ENCODE data around the gene LRIG2.

LRIG2 gene

GRCh38 chr1:113129529-113130185 is 56.7 kb downstream of the LRIG2 start:
- H3K9me3 ChIP-seq = no peaks in the 10 kb centered on the region; the same call in 1 of the 2 replicates
- no peak overlapping the region for H3K4me3 ChIP-seq (ENCODE audit: low read depth, low read length)
- no peak for TF ChIP-seq CTCF (IDR thresholded peaks at IDR 0.05; ENCODE audit: low read depth, low read length)
- no peaks in the 10 kb centered on the region for H3K4me1 ChIP-seq
- no peaks in the 10 kb centered on the region for H3K27me3 ChIP-seq
- DNase-seq = no peak
- peaks cover 19% of the 10 kb centered on the region for H3K36me3 ChIP-seq

GRCh38 chr1:113133038-113133437 is 60.0 kb downstream of the LRIG2 start:
- Histone ChIP-seq H3K36me3 (no peaks in the 10 kb centered on the region; the same call in 1 of the 2 replicates), H3K4me3 (ENCODE audit: low read depth, low read length) (no peak overlapping the region), H3K9me3 (no peaks in the 10 kb centered on the region; the same call in 1 of the 2 replicates), H3K27me3 (no peaks in the 10 kb centered on the region), H3K4me1 (peaks cover 9% of the 10 kb centered on the region; the same call in 1 of the 2 replicates)
- TF ChIP-seq CTCF (IDR thresholded peaks at IDR 0.05; ENCODE audit: low read depth, low read length) = no peak
- no peak for DNase-seq

GRCh38 chr1:113133759-113134158 is 60.8 kb downstream of the LRIG2 start:
- Histone ChIP-seq H3K4me3 (ENCODE audit: low read depth, low read length) (no peak overlapping the region), H3K4me1 (peaks cover 9% of the 10 kb centered on the region; the same call in 1 of the 2 replicates), H3K27me3 (no peaks in the 10 kb centered on the region), H3K36me3 (no peaks in the 10 kb centered on the region; the same call in 1 of the 2 replicates), H3K9me3 (no peaks in the 10 kb centered on the region; the same call in 1 of the 2 replicates)
- DNase-seq = no peak
- TF ChIP-seq CTCF (IDR thresholded peaks at IDR 0.05; ENCODE audit: low read depth, low read length) = no peak

GRCh38 chr1:113135460-113135859 is 62.5 kb downstream of the LRIG2 start:
- Histone ChIP-seq H3K27me3 (no peaks in the 10 kb centered on the region), H3K4me1 (peaks cover 9% of the 10 kb centered on the region; the same call in 1 of the 2 replicates), H3K9me3 (no peaks in the 10 kb centered on the region; the same call in 1 of the 2 replicates), H3K4me3 (ENCODE audit: low read depth, low read length) (no peak overlapping the region), H3K36me3 (no peaks in the 10 kb centered on the region; the same call in 1 of the 2 replicates)
- TF ChIP-seq CTCF (IDR thresholded peaks at IDR 0.05; ENCODE audit: low read depth, low read length) = no peak
- no peak for DNase-seq

GRCh38 chr1:113136476-113136875 is 63.5 kb downstream of the LRIG2 start:
- no peak for DNase-seq
- H3K36me3 ChIP-seq = no peaks in the 10 kb centered on the region; the same call in 1 of the 2 replicates

More at GRCh38 chr1:113136476-113136875, 63.5 kb downstream of the LRIG2 start:
- no peak overlapping the region for H3K4me3 ChIP-seq (ENCODE audit: low read depth, low read length)
- H3K27me3 ChIP-seq = no peaks in the 10 kb centered on the region
- peaks cover 18% of the 10 kb centered on the region for H3K4me1 ChIP-seq
- H3K9me3 ChIP-seq = no peaks in the 10 kb centered on the region; the same call in 1 of the 2 replicates
- TF ChIP-seq CTCF (IDR thresholded peaks at IDR 0.05; ENCODE audit: low read depth, low read length) = no peak
